B cell (primary cell): ENCODE measurements around the gene CAMKK2. TPM values are rescaled to one million over a fixed set of nuclear protein-coding genes. Genes with fewer than 3 reads are reported as not detected.

Experiments used
- ATAC-seq: fragments of 200-7000 bp; cut with Tn5 transposase; one replicate; pipeline ENCODE4 v1.10.0; 2021; ENCODE audit warnings: low read depth, mild to moderate bottlenecking, moderate number of reproducible peaks, moderate library complexity
- CTCF ChIA-PET: fragments of 350-600 bp; sonication (Branson Sonifier 250); formaldehyde crosslinking; loops from one replicate; lab custom pipeline; 2021; ENCODE audit warnings: antibody characterized with exemption, inconsistent platforms; lab: Charles Lee
- POLR2A ChIA-PET: fragments of 350-600 bp; sonication (Branson Sonifier 250); formaldehyde crosslinking; loops from one replicate; lab custom pipeline; 2021; ENCODE audit warnings: antibody characterized with exemption; lab: Charles Lee
- DNase-seq: peaks from one replicate; pipeline ENCODE4 v3.0.0; 2013
- H2AFZ ChIP-seq: 2 replicates; pipeline ENCODE4 v1.6.1; 2012; ENCODE audit warnings: mild to moderate bottlenecking, low read depth, low read length; ENCODE audit not compliant: insufficient read depth, poor library complexity, severe bottlenecking
- H3K27ac ChIP-seq, 2 donors: 1 replicate in 1 of 2; 2 replicates in 1 of 2; pipeline ENCODE4 v1.5.1; 2012 to 2013; ENCODE audit warnings: low read length in 2 of 2, mild to moderate bottlenecking in 2 of 2, moderate library complexity in 1 of 2
- H3K27me3 ChIP-seq, 4 experiments: fragments of 200-600 bp in 1 of 4; sonication (generic) in 1 of 4; replicated peaks in 1 of 4; 1 replicate in 2 of 4; 2 replicates in 2 of 4; pipeline versions ENCODE4 v1.6.1 to v1.7.0; 2013 to 2016; ENCODE audit warnings: low read length in 3 of 4, mild to moderate bottlenecking in 2 of 4, mixed read lengths in 1 of 4, moderate library complexity in 1 of 4; ENCODE audit not compliant: insufficient read depth in 4 of 4, control insufficient read depth in 3 of 4; ENCODE audit errors: control extremely low read depth in 1 of 4
- H3K36me3 ChIP-seq, 2 experiments: replicated peaks in 1 of 2; 1 replicate in 1 of 2; 2 replicates in 1 of 2; pipeline versions ENCODE4 v1.6.1 to v1.7.1; 2013; ENCODE audit warnings: low read length in 1 of 2; ENCODE audit not compliant: insufficient read depth in 2 of 2, control insufficient read depth in 1 of 2; ENCODE audit errors: control extremely low read depth in 1 of 2, extremely low read depth in 1 of 2
- H3K4me1 ChIP-seq, 2 donors: fragments of 200-600 bp in 1 of 2; sonication (generic) in 1 of 2; 1 replicate in 1 of 2; 2 replicates in 1 of 2; pipeline versions ENCODE4 v1.5.1 to v1.6.1; 2013 to 2017; ENCODE audit warnings: low read length in 2 of 2; ENCODE audit not compliant: control insufficient read depth in 2 of 2, insufficient read depth in 2 of 2
- H3K4me2 ChIP-seq: replicated peaks from 2 replicates; pipeline ENCODE3; 2012; ENCODE audit warnings: mild to moderate bottlenecking, low read depth, low read length; ENCODE audit not compliant: poor library complexity, severe bottlenecking
- H3K4me3 ChIP-seq, 5 experiments: fragments of 200-600 bp in 1 of 5; sonication (generic) in 1 of 5; 1 replicate in 3 of 5; 2 replicates in 2 of 5; pipeline versions ENCODE4 v1.5.1 to v1.7.0; 2011 to 2016; ENCODE audit warnings: low read length in 4 of 5, mild to moderate bottlenecking in 4 of 5, low read depth in 2 of 5, control low read depth in 1 of 5, moderate library complexity in 1 of 5; ENCODE audit not compliant: insufficient read depth in 1 of 5; ENCODE audit errors: control extremely low read depth in 1 of 5, extremely low read depth in 1 of 5
- H3K79me2 ChIP-seq: fragments of 200-600 bp; sonication (generic); one replicate; pipeline ENCODE4 v1.6.0; 2016; ENCODE audit warnings: low read length; ENCODE audit not compliant: control insufficient read depth, insufficient read depth
- H3K9ac ChIP-seq: fragments of 200-600 bp; sonication (generic); 2 replicates; pipeline ENCODE4 v1.6.1; 2017; ENCODE audit warnings: mild to moderate bottlenecking, low read length, moderate library complexity
- H3K9me3 ChIP-seq, 3 donors: one replicate each; pipeline versions ENCODE4 v1.6.1 to v1.7.1; 2013; ENCODE audit warnings: low read length in 2 of 3; ENCODE audit not compliant: control insufficient read depth in 2 of 3, insufficient read depth in 1 of 3; ENCODE audit errors: control extremely low read depth in 1 of 3
- H4K20me1 ChIP-seq: 2 replicates; pipeline ENCODE4 v1.6.0; 2012; ENCODE audit warnings: mild to moderate bottlenecking, low read length; ENCODE audit not compliant: insufficient read depth, control insufficient read depth, poor library complexity, severe bottlenecking
- H3K27ac Mint-ChIP-seq: one replicate; pipeline ENCODE4 v1.8.0; 2021; ENCODE audit warnings: mixed read lengths
- H3K27me3 Mint-ChIP-seq: one replicate; pipeline ENCODE4 v1.8.0; 2021; ENCODE audit warnings: mixed read lengths
- H3K4me1 Mint-ChIP-seq: one replicate; pipeline ENCODE4 v1.8.0; 2021; ENCODE audit warnings: mixed read lengths
- H3K4me3 Mint-ChIP-seq: one replicate; pipeline ENCODE4 v1.8.0; 2021; ENCODE audit warnings: mixed read lengths
- H3K9me3 Mint-ChIP-seq: one replicate; pipeline ENCODE4 v1.8.0; 2022; ENCODE audit warnings: mixed read lengths; ENCODE audit not compliant: insufficient read depth
- EZH2 ChIP-seq: IDR thresholded peaks from 2 replicates; pipeline ENCODE4 v1.6.1; 2012; ENCODE audit warnings: borderline replicate concordance, low read depth, mild to moderate bottlenecking, moderate library complexity, low read length; ENCODE audit not compliant: insufficient read depth, poor library complexity, severe bottlenecking
- WGBS: methylation state at CpG from one replicate; pipeline ENCODE4 v1.1.5; 2013; ENCODE audit warnings: missing lambda C conversion rate; ENCODE audit not compliant: insufficient coverage; 5-methylcytosine and 5-hydroxymethylcytosine counted together
- intact Hi-C: fragments of 100-400 bp; cut with micrococcal nuclease; formaldehyde crosslinking; loops from one replicate; pipeline ENCODE4 v1.10.0; 2022
- polyA plus RNA-seq: library from polyadenylated mRNA; depleted of rRNA; stranded (reverse); fragments of >200 nt; gene quantifications from 2 replicates; pipeline ENCODE4 v1.2.3, GENCODE V29; 2012
- total RNA-seq, 2 donors: library from RNA; stranded (reverse); fragments of 120-200 nt in 1 of 2; gene quantifications; 1 replicate in 1 of 2; 2 replicates in 1 of 2; pipeline versions ENCODE4 v1.2.3 to v1.2.4, GENCODE V29; 2013 to 2022
- TF ChIP-seq, protein P1 (sequence below): fragments of 200-600 bp; IDR thresholded peaks from one replicate; pipeline ENCODE4 v1.8.0; 2022; ENCODE audit warnings: antibody characterized with exemption, mild to moderate bottlenecking

Gene CAMKK2
- total and polyA plus RNA-seq, 2 donors (not counting 1 experiment from before 2014, with no cell fraction given), result 9.7 to 17.1 TPM

- no peaks in the 10 kb centered on the region for H3K4me1 Mint-ChIP-seq
- CTCF ChIA-PET, result interaction anchor here (0.6 to 1.2 kb wide), 3 partner anchors 11 to 266 kb away, joined by 3 read pairs; no protein-coding TSS in a partner anchor
- H3K9me3 ChIP-seq, result no peaks in the 10 kb centered on the region
- DNase-seq, result no peak
- no peaks in the 10 kb centered on the region for H3K9me3 Mint-ChIP-seq
- 89% methylated on average over 3 of the region's 4 CpGs for WGBS
- no peaks in the 10 kb centered on the region for H3K4me1 ChIP-seq
- H4K20me1 ChIP-seq, result peaks cover under 1% of the 10 kb centered on the region
- no peak overlapping the region for H3K27ac ChIP-seq
- intact Hi-C loops, result no loop called here
- POLR2A ChIA-PET, result no interaction called here
- H3K27me3 ChIP-seq, result no peaks in the 10 kb centered on the region
- peaks cover 7% of the 10 kb centered on the region for H3K79me2 ChIP-seq
- no peak overlapping the region for H3K9ac ChIP-seq
- no peak overlapping the region for H3K4me3 Mint-ChIP-seq
- TF ChIP-seq, protein P1, sequence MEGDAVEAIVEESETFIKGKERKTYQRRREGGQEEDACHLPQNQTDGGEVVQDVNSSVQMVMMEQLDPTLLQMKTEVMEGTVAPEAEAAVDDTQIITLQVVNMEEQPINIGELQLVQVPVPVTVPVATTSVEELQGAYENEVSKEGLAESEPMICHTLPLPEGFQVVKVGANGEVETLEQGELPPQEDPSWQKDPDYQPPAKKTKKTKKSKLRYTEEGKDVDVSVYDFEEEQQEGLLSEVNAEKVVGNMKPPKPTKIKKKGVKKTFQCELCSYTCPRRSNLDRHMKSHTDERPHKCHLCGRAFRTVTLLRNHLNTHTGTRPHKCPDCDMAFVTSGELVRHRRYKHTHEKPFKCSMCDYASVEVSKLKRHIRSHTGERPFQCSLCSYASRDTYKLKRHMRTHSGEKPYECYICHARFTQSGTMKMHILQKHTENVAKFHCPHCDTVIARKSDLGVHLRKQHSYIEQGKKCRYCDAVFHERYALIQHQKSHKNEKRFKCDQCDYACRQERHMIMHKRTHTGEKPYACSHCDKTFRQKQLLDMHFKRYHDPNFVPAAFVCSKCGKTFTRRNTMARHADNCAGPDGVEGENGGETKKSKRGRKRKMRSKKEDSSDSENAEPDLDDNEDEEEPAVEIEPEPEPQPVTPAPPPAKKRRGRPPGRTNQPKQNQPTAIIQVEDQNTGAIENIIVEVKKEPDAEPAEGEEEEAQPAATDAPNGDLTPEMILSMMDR, result no peak
- no peak for TF ChIP-seq EZH2
- peaks cover 29 to 88% of the 10 kb centered on the region in 2 experiments for H3K36me3 ChIP-seq
- no peaks in the 10 kb centered on the region for H3K27me3 Mint-ChIP-seq
- ATAC-seq, result no peak
- H2AFZ ChIP-seq, result no peak overlapping the region
- no peak overlapping the region for H3K27ac Mint-ChIP-seq
- no peak overlapping the region for H3K4me2 ChIP-seq
- no peak overlapping the region for H3K4me3 ChIP-seq
Observed at GRCh38 chr12:121328620-121329019, 32.1 kb upstream of the CAMKK2 start.

DNA sequence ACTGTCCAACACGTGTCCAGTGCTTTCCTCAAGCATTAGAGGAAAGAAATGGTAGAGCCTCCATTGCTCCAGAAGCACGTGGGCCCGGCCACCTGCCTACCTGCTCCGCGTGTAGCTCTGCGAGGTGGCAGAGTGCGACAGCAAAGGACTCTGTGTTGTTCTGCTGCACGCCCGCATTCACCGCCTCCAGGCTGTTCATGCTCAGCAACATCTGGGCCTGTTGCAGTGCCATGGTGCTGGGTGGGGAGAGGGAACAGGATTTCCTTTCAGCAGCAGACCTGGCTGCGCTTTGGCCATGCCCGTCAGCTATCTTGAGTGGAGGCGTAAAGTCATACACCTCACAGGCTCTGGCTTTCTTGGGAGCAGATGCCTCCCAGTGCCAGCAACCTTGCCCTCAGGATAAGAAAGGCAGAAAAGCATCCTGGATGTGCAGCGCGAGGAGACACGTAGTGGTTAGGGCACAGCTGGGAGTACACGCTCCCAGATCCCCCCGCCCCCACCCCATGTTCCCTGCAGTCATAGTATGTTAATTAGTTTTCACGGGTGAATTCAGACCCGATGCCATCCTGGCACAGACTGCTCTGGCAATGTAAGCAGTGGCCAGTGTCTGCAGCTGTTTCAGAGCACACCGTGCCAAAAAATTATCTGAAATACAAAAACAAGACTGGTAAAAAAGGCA, 30.6 kb upstream of the CAMKK2 start:
- POLR2A ChIA-PET, result interaction anchor here (0.5 kb wide), 1 partner anchor 344 kb away, joined by 6 read pairs; no protein-coding TSS in a partner anchor
- ATAC-seq (no peak), DNase-seq (no peak)
- CTCF ChIA-PET, result interaction anchor here (1.2 to 2.0 kb wide), 2 partner anchors 8 to 12 kb away, joined by 3 to 6 read pairs; no protein-coding TSS in a partner anchor
- Histone ChIP-seq H3K9me3 (no peaks in the 10 kb centered on the region), H2AFZ (no peak overlapping the region), H4K20me1 (no peaks in the 10 kb centered on the region), H3K79me2 (peaks cover 5% of the 10 kb centered on the region), H3K4me1 (no peaks in the 10 kb centered on the region), H3K4me2 (no peak overlapping the region), H3K27me3 (no peaks in the 10 kb centered on the region), H3K4me3 (no peak overlapping the region), H3K9ac (no peak overlapping the region), H3K27ac (no peak overlapping the region), H3K36me3 (peaks cover 24 to 84% of the 10 kb centered on the region in 2 experiments)
- Mint-ChIP-seq H3K27me3 (no peaks in the 10 kb centered on the region), H3K27ac (no peak overlapping the region), H3K4me3 (no peak overlapping the region), H3K9me3 (no peaks in the 10 kb centered on the region), H3K4me1 (no peaks in the 10 kb centered on the region)
- intact Hi-C loops, result no loop called here
- no peak for TF ChIP-seq EZH2
- TF ChIP-seq, protein P1, result no peak
- 73% methylated on average over 17 of the region's 21 CpGs for WGBS
